ENCODE measurements around the gene SLC12A3.

SLC12A3 gene

DNA sequence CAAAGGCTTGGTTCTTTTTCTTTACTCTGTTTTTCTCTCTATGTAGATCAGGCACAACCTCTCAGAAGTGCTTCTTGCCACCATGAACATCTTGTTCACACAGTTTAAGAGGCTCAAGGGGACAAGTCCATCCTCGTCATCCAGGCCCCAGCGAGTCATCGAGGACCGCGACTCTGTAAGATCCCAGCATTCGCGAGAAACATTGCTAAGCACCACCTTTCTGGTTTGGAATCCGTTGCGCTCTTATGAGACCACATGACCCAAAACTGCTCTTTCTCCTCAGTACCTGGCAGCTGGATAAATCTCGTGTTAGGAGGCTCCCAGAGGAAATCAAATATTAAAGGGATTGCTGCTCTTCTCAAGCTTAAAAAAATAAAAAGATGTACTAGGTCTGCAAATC is 23.3 kb upstream of the SLC12A3 start:
- Histone ChIP-seq H3K27me3 (ENCODE audit: low read depth, low read length) (no peaks in the 10 kb centered on the region), H2AFZ (ENCODE audit: low read depth, low read length) (no peak overlapping the region), H3K9ac (ENCODE audit: low read length) (no peak overlapping the region), H3K27ac (ENCODE audit: low read length) (no peak overlapping the region), H3K4me3 (ENCODE audit: low read length) (no peak overlapping the region), H3K4me2 (ENCODE audit: low read length) (no peak overlapping the region), H4K20me1 (ENCODE audit: insufficient read depth, low read length) (no peaks in the 10 kb centered on the region), H3K36me3 (replicated peaks; ENCODE audit: low read depth, low read length) (peaks cover 46% of the 10 kb centered on the region), H3K9me3 (ENCODE audit: insufficient read depth, low read length) (no peaks in the 10 kb centered on the region), H3K4me1 (ENCODE audit: low read length) (peaks cover 2% of the 10 kb centered on the region), H3K79me2 (ENCODE audit: low read length) (no peaks in the 10 kb centered on the region)
- TF ChIP-seq, protein P1, sequence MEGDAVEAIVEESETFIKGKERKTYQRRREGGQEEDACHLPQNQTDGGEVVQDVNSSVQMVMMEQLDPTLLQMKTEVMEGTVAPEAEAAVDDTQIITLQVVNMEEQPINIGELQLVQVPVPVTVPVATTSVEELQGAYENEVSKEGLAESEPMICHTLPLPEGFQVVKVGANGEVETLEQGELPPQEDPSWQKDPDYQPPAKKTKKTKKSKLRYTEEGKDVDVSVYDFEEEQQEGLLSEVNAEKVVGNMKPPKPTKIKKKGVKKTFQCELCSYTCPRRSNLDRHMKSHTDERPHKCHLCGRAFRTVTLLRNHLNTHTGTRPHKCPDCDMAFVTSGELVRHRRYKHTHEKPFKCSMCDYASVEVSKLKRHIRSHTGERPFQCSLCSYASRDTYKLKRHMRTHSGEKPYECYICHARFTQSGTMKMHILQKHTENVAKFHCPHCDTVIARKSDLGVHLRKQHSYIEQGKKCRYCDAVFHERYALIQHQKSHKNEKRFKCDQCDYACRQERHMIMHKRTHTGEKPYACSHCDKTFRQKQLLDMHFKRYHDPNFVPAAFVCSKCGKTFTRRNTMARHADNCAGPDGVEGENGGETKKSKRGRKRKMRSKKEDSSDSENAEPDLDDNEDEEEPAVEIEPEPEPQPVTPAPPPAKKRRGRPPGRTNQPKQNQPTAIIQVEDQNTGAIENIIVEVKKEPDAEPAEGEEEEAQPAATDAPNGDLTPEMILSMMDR (IDR thresholded peaks at IDR 0.05; ENCODE audit: low read depth, low read length), result no peak
- TF ChIP-seq EZH2phosphoT487 (IDR thresholded peaks at IDR 0.05; ENCODE audit: low read depth), result no peak

GRCh38 chr16:56842133-56842532 is 22.9 kb upstream of the SLC12A3 start:
- H2AFZ ChIP-seq (ENCODE audit: low read depth, low read length), result no peak overlapping the region
- H3K9me3 ChIP-seq (ENCODE audit: insufficient read depth, low read length), result no peaks in the 10 kb centered on the region
- peaks cover 42% of the 10 kb centered on the region for H3K36me3 ChIP-seq (replicated peaks; ENCODE audit: low read depth, low read length)
- no peaks in the 10 kb centered on the region for H3K27me3 ChIP-seq (ENCODE audit: low read depth, low read length)
- H3K4me2 ChIP-seq (ENCODE audit: low read length), result no peak overlapping the region
- no peaks in the 10 kb centered on the region for H4K20me1 ChIP-seq (ENCODE audit: insufficient read depth, low read length)
- H3K4me1 ChIP-seq (ENCODE audit: low read length), result peaks cover 6% of the 10 kb centered on the region
- H3K9ac ChIP-seq (ENCODE audit: low read length), result no peak overlapping the region
- H3K27ac ChIP-seq (ENCODE audit: low read length), result no peak overlapping the region
- H3K4me3 ChIP-seq (ENCODE audit: low read length), result no peak overlapping the region
- no peaks in the 10 kb centered on the region for H3K79me2 ChIP-seq (ENCODE audit: low read length)
- TF ChIP-seq, protein P1 (IDR thresholded peaks at IDR 0.05; ENCODE audit: low read depth, low read length), result no peak
- TF ChIP-seq EZH2phosphoT487 (IDR thresholded peaks at IDR 0.05; ENCODE audit: low read depth), result no peak

DNA sequence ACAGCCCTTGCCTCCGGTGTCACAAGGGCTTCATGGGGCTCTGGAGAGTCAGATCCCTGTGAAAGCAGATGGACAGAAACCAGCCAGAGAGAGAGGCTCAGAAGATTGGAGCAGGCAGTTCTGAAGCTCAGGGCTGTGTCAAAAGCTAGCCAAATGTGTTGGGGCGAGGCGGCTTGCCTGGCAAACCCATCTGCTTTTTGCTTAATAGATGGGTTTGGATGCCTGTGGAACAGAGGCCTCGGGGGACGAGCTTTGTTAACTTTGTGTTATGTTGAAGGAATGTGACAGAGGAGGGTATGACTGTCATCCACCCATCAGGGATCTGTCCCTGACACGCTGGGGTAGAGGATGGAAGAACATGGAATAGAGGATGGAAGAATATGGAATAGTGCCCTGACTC is 21.0 kb upstream of the SLC12A3 start:
- H3K27ac ChIP-seq (ENCODE audit: low read length), result no peak overlapping the region
- no peaks in the 10 kb centered on the region for H3K79me2 ChIP-seq (ENCODE audit: low read length)
- H3K4me1 ChIP-seq (ENCODE audit: low read length), result peaks cover 21% of the 10 kb centered on the region
- peaks cover 45% of the 10 kb centered on the region for H3K36me3 ChIP-seq (replicated peaks; ENCODE audit: low read depth, low read length)
- H3K9ac ChIP-seq (ENCODE audit: low read length), result no peak overlapping the region
- H3K4me2 ChIP-seq (ENCODE audit: low read length), result no peak overlapping the region
- H2AFZ ChIP-seq (ENCODE audit: low read depth, low read length), result no peak overlapping the region
- no peak overlapping the region for H3K4me3 ChIP-seq (ENCODE audit: low read length)
- TF ChIP-seq, protein P1 (IDR thresholded peaks at IDR 0.05; ENCODE audit: low read depth, low read length), result no peak
- H4K20me1 ChIP-seq (ENCODE audit: insufficient read depth, low read length), result no peaks in the 10 kb centered on the region
- no peaks in the 10 kb centered on the region for H3K27me3 ChIP-seq (ENCODE audit: low read depth, low read length)
- H3K9me3 ChIP-seq (ENCODE audit: insufficient read depth, low read length), result no peaks in the 10 kb centered on the region

DNA sequence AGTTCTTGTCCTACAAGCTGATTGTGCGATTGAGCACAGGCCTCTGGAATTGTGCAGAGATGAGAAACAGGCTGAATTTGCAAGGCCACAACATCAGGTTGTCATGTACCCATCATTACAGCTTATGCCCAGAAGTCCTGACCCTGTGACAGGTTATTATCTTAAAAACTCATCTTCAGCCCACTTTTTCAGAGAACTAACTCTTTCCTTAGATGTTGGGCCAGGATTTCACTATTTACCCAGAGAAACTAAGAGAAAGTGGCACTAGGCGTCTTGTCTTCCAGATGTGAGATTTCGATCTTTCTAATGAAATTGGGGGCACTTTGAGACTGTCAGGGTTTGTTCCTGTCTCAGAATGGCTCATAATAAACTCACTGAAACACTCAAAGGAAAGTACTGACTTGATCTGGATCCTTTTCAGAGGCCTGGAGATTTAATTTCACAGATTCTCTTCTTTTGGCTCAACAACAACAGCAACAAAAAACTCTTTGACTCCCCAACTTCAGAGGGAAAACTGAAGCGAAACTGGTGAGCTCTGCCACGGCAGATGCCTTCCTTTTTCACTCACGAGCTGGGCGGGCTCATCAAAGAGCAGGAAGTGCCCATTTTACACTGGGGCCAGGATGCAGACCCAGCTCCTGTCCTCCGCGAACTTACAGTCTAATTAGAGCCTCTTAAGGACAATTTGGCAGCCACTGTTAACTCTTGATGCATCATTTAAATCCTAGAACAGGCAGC is 17.7 kb upstream of the SLC12A3 start:
- Histone ChIP-seq H3K27ac (ENCODE audit: low read length) (peak overlapping the region; percentile 82), H3K36me3 (replicated peaks; ENCODE audit: low read depth, low read length) (peaks cover 29% of the 10 kb centered on the region), H3K9me3 (ENCODE audit: insufficient read depth, low read length) (no peaks in the 10 kb centered on the region), H3K4me3 (ENCODE audit: low read length) (peak overlapping the region; percentile 29), H3K4me2 (ENCODE audit: low read length) (peak overlapping the region; percentile 64), H3K4me1 (ENCODE audit: low read length) (peaks cover 27% of the 10 kb centered on the region), H3K79me2 (ENCODE audit: low read length) (no peaks in the 10 kb centered on the region), H3K9ac (ENCODE audit: low read length) (peak overlapping the region; percentile 33; the same call in 1 of the 2 replicates), H2AFZ (ENCODE audit: low read depth, low read length) (peak overlapping the region; percentile 55; the same call in 1 of the 2 replicates), H4K20me1 (ENCODE audit: insufficient read depth, low read length) (no peaks in the 10 kb centered on the region), H3K27me3 (ENCODE audit: low read depth, low read length) (no peaks in the 10 kb centered on the region)
- no peak for TF ChIP-seq EZH2phosphoT487 (IDR thresholded peaks at IDR 0.05; ENCODE audit: low read depth)
- TF ChIP-seq, protein P1 (IDR thresholded peaks at IDR 0.05; ENCODE audit: low read depth, low read length), result no peak
